ENCODE data around the gene NOX3.

NOX3 gene

DNA sequence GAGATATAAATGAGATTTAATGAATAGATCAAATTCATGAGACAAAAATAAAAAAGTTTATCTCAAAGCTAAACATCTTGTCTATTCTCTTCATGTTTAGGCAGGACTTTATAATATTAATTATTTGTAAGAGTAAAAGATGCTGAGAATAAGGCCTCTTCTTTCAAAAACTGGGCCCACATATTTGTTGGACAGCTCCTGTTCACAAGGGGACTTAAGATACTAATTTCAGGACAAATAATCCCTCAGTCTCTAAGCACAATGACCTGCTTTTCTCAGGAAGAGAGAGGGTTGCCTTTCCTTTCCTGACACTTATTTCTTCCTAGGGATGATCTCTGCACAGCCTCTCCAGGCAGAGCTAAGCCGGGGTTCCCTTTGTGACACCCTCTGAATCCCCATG, 43.3 kb downstream of the NOX3 start:
- H3K9ac ChIP-seq (ENCODE audit: low read length), result no peak overlapping the region
- H3K4me2 ChIP-seq (ENCODE audit: low read length), result no peak overlapping the region
- TF ChIP-seq, protein P1, sequence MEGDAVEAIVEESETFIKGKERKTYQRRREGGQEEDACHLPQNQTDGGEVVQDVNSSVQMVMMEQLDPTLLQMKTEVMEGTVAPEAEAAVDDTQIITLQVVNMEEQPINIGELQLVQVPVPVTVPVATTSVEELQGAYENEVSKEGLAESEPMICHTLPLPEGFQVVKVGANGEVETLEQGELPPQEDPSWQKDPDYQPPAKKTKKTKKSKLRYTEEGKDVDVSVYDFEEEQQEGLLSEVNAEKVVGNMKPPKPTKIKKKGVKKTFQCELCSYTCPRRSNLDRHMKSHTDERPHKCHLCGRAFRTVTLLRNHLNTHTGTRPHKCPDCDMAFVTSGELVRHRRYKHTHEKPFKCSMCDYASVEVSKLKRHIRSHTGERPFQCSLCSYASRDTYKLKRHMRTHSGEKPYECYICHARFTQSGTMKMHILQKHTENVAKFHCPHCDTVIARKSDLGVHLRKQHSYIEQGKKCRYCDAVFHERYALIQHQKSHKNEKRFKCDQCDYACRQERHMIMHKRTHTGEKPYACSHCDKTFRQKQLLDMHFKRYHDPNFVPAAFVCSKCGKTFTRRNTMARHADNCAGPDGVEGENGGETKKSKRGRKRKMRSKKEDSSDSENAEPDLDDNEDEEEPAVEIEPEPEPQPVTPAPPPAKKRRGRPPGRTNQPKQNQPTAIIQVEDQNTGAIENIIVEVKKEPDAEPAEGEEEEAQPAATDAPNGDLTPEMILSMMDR (IDR thresholded peaks at IDR 0.05; ENCODE audit: low read depth, low read length), result no peak
- TF ChIP-seq EZH2phosphoT487 (IDR thresholded peaks at IDR 0.05; ENCODE audit: low read depth), result no peak
- no peak overlapping the region for H3K4me3 ChIP-seq (ENCODE audit: low read length)
- H3K27ac ChIP-seq (ENCODE audit: low read length), result no peak overlapping the region
- no peaks in the 10 kb centered on the region for H3K36me3 ChIP-seq (replicated peaks; ENCODE audit: low read depth, low read length)
- H3K9me3 ChIP-seq (ENCODE audit: insufficient read depth, low read length), result no peaks in the 10 kb centered on the region
- no peaks in the 10 kb centered on the region for H3K79me2 ChIP-seq (ENCODE audit: low read length)
- no peaks in the 10 kb centered on the region for H3K27me3 ChIP-seq (ENCODE audit: low read depth, low read length)
- H3K4me1 ChIP-seq (ENCODE audit: low read length), result 0 out of 2 replicates have a peak, but pooled peaks cover 1% of the 10 kb centered on the region
- H4K20me1 ChIP-seq (ENCODE audit: insufficient read depth, low read length), result no peaks in the 10 kb centered on the region
- no peak overlapping the region for H2AFZ ChIP-seq (ENCODE audit: low read depth, low read length)

DNA sequence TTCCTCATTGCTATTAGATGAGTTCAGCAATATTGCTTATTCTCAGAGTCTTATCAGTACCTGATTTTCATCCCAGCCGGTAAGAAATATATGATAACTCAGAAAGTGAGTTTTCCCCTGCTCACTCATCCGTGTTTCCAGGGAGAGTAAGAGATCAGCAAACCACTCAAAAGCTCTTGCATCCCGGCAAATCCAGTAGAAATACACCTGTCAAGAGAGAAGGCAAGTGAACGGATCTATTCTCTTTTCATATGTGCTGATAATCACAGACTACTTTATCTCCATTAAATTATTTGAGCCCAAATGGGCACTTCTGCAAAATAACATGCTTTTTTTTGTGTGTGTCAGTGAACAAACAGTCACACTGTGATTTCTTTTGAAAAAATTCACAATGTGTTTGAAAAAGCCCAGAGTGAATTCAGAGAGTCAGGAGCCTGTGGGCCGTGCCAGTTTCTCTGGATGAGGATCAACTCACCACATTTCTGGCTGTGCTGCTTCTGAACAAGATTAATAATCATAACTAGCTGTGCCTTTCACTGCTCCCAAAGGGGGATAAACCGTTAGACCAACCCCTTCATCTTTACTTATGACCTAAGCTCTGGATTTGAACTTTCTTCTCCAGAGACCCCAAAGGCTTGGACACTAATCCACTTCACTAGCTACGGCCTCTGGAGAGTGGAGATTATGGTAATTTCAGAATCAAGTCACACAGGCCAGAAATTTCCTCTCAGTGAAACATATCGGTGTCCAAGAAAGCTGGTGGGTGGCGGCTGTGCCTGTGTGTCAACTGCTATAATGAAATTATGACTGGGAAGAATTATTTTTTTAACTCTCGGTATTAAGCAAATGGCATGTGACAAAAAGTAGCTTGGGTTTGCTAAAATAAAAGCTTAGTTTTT, 44.2 kb downstream of the NOX3 start:
- H3K9ac ChIP-seq (ENCODE audit: low read length), result no peak overlapping the region
- no peaks in the 10 kb centered on the region for H3K79me2 ChIP-seq (ENCODE audit: low read length)
- H3K4me2 ChIP-seq (ENCODE audit: low read length), result no peak overlapping the region
- no peaks in the 10 kb centered on the region for H3K4me1 ChIP-seq (ENCODE audit: low read length)
- no peaks in the 10 kb centered on the region for H3K36me3 ChIP-seq (replicated peaks; ENCODE audit: low read depth, low read length)
- TF ChIP-seq EZH2phosphoT487 (IDR thresholded peaks at IDR 0.05; ENCODE audit: low read depth), result no peak
- TF ChIP-seq, protein P1 (IDR thresholded peaks at IDR 0.05; ENCODE audit: low read depth, low read length), result no peak
- H2AFZ ChIP-seq (ENCODE audit: low read depth, low read length), result no peak overlapping the region
- no peaks in the 10 kb centered on the region for H4K20me1 ChIP-seq (ENCODE audit: insufficient read depth, low read length)
- no peak overlapping the region for H3K4me3 ChIP-seq (ENCODE audit: low read length)
- no peaks in the 10 kb centered on the region for H3K9me3 ChIP-seq (ENCODE audit: insufficient read depth, low read length)
- no peak overlapping the region for H3K27ac ChIP-seq (ENCODE audit: low read length)
- no peaks in the 10 kb centered on the region for H3K27me3 ChIP-seq (ENCODE audit: low read depth, low read length)

DNA sequence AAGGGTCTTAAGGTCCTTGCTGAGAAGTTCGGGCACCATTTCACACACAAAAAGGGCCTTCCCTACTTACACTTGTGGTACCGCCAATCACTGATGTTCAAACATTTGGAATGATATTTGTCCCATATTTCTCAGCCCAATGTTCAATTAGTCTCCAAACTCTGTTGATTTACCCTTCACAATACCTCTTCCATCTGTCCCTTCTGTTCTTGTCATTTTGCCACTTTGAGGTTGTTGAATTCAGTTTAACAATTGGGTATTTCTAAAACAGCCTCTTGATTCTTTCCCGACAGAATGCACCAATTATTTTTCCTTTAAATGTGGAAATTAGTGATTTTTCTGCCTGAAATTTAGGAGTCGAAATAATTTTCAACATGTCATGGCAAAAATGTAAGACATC, 46.2 kb downstream of the NOX3 start:
- H3K36me3 ChIP-seq (replicated peaks; ENCODE audit: low read depth, low read length), result no peaks in the 10 kb centered on the region
- no peak overlapping the region for H3K4me3 ChIP-seq (ENCODE audit: low read length)
- no peak overlapping the region for H3K4me2 ChIP-seq (ENCODE audit: low read length)
- TF ChIP-seq EZH2phosphoT487 (IDR thresholded peaks at IDR 0.05; ENCODE audit: low read depth), result no peak
- TF ChIP-seq, protein P1 (IDR thresholded peaks at IDR 0.05; ENCODE audit: low read depth, low read length), result no peak
- no peak overlapping the region for H3K27ac ChIP-seq (ENCODE audit: low read length)
- no peaks in the 10 kb centered on the region for H3K4me1 ChIP-seq (ENCODE audit: low read length)
- no peak overlapping the region for H2AFZ ChIP-seq (ENCODE audit: low read depth, low read length)
- no peaks in the 10 kb centered on the region for H4K20me1 ChIP-seq (ENCODE audit: insufficient read depth, low read length)
- no peak overlapping the region for H3K9ac ChIP-seq (ENCODE audit: low read length)
- no peaks in the 10 kb centered on the region for H3K27me3 ChIP-seq (ENCODE audit: low read depth, low read length)
- H3K79me2 ChIP-seq (ENCODE audit: low read length), result no peaks in the 10 kb centered on the region
- H3K9me3 ChIP-seq (ENCODE audit: insufficient read depth, low read length), result no peaks in the 10 kb centered on the region

DNA sequence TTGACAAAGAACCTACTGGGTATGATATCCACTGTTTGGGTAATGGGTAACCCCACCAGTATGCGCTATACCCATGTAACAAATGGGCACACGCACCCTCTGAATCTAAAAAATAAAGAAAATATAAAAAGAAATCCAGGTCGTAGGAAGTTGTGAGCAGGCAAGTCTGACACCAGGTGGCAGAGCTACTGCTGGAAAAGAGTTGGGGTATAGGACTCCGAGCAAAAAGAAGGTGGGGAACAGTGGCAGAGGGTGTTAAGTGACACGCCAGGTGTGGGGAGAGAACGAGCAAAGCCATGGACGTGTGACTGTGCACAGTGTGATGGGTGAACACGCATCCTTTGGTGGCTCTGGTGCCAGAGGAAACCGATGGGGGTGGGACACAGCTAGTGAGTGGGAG, 46.7 kb downstream of the NOX3 start:
- TF ChIP-seq, protein P1 (IDR thresholded peaks at IDR 0.05; ENCODE audit: low read depth, low read length), result no peak
- TF ChIP-seq EZH2phosphoT487 (IDR thresholded peaks at IDR 0.05; ENCODE audit: low read depth), result no peak

More for the DNA sequence above, 46.7 kb downstream of the NOX3 start:
- Histone ChIP-seq H3K9me3 (ENCODE audit: insufficient read depth, low read length) (no peaks in the 10 kb centered on the region), H3K27me3 (ENCODE audit: low read depth, low read length) (no peaks in the 10 kb centered on the region), H3K27ac (ENCODE audit: low read length) (no peak overlapping the region), H3K36me3 (replicated peaks; ENCODE audit: low read depth, low read length) (no peaks in the 10 kb centered on the region), H4K20me1 (ENCODE audit: insufficient read depth, low read length) (no peaks in the 10 kb centered on the region), H3K4me1 (ENCODE audit: low read length) (no peaks in the 10 kb centered on the region), H3K9ac (ENCODE audit: low read length) (no peak overlapping the region), H3K4me3 (ENCODE audit: low read length) (no peak overlapping the region), H3K4me2 (ENCODE audit: low read length) (no peak overlapping the region), H2AFZ (ENCODE audit: low read depth, low read length) (no peak overlapping the region), H3K79me2 (ENCODE audit: low read length) (no peaks in the 10 kb centered on the region)
